ENCODE data around the gene ARL5B.
"Not testable (repeated sequence)": the region's sequence is repeated elsewhere in the genome, so short reads cannot be mapped to it uniquely, and the experiment has no call there.

ARL5B gene

GRCh38 chr10:18659125-18659818, at the start of gene ARL5B:
ARL5B (plus strand) TSS chr10:18659431; CDS start chr10:18659638, 207 bp downstream.
- peak; percentile 99 for DNase-seq

- DNase-seq = no peak
These were observed 48.7 kb upstream of the ARL5B start for GRCh38 chr10:18610517-18610916.

DNA sequence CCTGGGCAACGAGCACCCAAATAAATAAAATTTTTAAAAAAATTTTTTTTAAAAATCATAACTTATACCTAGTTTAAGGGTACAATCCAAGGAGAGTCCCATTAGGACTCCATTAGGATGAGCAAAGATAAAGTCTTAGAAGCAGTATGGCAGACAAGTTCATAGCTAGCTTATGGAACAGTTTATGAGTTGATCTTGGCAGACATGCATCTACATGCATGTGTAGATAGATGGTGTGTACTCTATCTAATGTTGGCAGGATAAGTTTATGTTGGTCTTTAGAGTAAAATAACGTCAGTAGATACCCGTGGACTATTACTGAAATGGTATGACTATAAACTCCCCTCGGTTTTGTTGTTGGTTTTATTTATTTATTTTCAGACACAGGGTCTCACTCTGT, 48.1 kb upstream of the ARL5B start:
- DNase-seq = no peak

DNA sequence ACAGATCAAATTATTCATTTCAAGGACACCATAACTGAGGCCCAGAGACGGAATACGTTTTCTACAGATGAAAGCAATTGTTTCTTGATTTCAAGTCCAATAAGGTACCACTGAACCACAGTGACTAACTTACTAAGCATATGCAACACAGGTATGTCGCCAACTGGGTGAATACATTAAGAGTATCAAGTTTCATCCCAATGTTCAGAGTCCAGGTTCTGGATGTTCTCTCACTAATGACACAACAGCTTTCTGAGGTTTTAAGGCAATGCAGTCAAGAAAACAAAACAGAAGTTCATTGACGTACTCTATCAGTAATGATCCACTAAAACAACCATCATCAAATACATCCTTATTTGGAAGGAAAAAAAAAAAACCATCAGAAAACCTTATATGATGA, 43.6 kb upstream of the ARL5B start:
- DNase-seq = no peak

DNA sequence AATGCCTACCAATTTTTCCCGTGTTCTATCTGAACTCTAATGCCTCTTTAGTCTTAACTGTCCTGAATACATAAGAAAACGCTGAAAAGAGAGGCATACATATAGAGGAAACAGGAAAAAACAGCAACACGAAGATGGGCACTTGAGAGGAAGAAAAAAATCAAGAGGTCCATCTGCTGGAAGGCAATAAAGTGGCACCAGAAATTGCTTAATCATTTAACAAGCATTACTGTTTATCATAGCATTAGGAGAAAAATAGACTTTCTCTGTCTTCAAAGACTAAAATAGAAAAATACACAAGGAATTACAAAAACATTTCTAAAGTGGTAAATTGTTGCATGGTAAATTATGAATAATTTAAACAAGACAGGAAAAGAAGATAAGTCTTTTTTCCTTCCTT, 42.9 kb upstream of the ARL5B start:
- no peak for DNase-seq

GRCh38 chr10:18619016-18619415, 40.2 kb upstream of the ARL5B start:
- no peak for DNase-seq

GRCh38 chr10:18620856-18621255, 38.4 kb upstream of the ARL5B start:
- DNase-seq = no peak

- DNase-seq = not testable (repeated sequence)
These were observed 35.6 kb upstream of the ARL5B start for GRCh38 chr10:18623671-18624070.

DNA sequence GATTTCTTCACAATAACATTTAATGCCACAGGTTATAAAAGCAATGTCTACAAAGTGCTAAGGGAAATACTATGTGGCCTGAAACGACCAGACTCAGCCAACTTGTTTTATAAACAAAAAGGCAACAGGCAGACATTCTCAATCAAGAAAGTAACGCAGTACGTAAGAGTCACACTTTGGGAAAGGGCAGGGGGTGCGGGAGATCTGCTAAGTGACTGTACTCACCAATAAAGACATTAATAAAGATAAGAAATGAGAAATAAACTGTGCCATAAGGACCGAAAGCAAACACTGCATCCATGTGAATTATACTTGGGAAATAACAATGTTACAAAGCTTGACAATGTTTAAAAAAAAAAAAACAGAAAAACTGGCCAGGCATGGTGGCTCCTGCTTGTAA, 33.3 kb upstream of the ARL5B start:
- DNase-seq = no peak

- peak; percentile 75 for DNase-seq
These were observed 31.7 kb upstream of the ARL5B start for GRCh38 chr10:18627452-18628018.

DNA sequence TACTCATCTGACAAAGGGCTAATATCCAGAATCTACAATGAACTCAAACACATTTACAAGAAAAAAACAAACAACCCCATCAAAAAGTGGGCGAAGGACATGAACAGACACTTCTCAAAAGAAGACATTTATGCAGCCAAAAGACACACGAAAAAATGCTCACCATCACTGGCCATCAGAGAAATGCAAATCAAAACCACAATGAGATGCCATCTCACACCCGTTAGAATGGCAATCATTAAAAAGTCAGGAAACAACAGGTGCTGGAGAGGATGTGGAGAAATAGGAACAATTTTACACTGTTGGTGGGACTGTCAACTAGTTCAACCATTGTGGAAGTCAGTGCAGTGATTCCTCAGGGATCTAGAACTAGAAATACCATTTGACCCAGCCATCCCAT, 26.7 kb upstream of the ARL5B start:
- DNase-seq = not testable (repeated sequence)

- DNase-seq = no peak
These were observed 23.2 kb upstream of the ARL5B start for GRCh38 chr10:18635995-18636394.

- DNase-seq = not testable (repeated sequence)
These were observed 21.8 kb upstream of the ARL5B start for GRCh38 chr10:18637400-18637799.

DNA sequence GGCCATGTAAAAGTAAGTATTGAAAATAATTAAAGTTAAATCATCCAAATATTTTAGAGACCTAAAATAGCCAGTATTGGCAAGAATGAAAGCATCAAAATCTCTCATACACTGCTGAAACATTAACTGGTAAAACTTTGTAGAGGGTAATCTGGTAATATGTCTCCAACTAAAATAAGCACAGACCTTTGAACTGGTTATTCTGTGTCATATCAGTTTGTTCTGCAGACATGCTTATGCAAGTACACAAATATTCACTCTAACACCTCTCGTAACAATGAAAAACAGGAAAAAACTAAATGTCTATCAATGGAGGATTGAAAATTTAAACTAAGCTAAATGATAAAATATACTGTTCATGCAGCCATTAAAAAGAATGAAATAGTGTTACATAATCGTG, 19.5 kb upstream of the ARL5B start:
- DNase-seq = not testable (repeated sequence)

- DNase-seq = no peak
These were observed 12.1 kb upstream of the ARL5B start for GRCh38 chr10:18647151-18647550.

GRCh38 chr10:18647945-18648344, 11.3 kb upstream of the ARL5B start:
- DNase-seq = no peak

DNA sequence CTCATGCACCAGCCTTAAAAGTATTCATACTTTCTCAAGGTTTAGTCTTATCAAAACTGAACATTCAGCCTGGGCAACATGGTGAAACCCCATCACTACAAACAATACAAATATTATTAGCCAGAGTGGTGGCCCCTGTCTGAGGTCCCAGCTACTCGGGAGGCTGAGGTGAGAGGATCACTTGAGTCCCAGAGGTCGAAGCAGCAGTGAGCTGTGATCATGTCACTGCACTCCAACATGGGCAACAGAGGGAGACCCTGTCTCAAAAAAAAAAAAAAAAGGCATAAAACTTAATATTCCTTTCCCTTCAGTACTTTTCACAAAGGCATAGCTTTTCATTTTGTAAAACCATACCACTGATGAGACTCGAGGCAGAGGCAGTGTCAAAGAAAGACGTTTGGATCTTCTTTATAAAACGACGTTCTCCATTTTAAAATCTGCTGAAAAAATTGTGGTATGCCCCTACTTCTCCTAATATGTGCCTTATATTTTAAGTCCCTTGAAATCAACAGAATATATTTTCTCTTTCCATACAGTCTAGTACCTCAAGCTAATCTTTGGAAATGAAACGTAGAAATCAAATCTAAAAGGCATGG, 9.8 kb upstream of the ARL5B start:
- DNase-seq = no peak

- no peak for DNase-seq
These were observed 8.7 kb upstream of the ARL5B start for GRCh38 chr10:18650404-18650997.

GRCh38 chr10:18651324-18652007, 7.8 kb upstream of the ARL5B start, which contains the start of gene NSUN6:
NSUN6 (minus strand) TSS chr10:18651587; CDS start chr10:18651203, 384 bp downstream.
- DNase-seq = peak; percentile 95

- no peak for DNase-seq
These were observed 6.1 kb upstream of the ARL5B start for GRCh38 chr10:18653112-18653511.

DNA sequence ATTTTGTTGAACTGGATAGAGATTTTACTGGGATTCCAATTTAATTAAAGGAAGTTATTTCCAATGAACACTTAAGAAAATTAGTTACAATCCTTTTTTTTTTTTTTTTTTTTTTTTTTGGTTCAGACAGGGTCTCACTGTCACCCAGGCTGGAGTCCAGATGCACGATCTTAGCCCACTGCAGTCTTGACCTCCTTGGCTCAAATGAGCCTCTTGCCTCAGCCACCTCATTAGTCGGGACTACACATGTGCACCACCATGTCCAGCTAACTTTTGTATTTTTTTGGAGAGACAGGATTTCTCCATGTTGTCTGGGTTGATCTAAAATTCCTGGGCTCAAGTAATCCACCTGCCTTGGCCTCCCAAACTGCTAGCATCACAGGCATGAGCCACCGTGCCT, 2.5 kb upstream of the ARL5B start:
- no peak for DNase-seq

DNA sequence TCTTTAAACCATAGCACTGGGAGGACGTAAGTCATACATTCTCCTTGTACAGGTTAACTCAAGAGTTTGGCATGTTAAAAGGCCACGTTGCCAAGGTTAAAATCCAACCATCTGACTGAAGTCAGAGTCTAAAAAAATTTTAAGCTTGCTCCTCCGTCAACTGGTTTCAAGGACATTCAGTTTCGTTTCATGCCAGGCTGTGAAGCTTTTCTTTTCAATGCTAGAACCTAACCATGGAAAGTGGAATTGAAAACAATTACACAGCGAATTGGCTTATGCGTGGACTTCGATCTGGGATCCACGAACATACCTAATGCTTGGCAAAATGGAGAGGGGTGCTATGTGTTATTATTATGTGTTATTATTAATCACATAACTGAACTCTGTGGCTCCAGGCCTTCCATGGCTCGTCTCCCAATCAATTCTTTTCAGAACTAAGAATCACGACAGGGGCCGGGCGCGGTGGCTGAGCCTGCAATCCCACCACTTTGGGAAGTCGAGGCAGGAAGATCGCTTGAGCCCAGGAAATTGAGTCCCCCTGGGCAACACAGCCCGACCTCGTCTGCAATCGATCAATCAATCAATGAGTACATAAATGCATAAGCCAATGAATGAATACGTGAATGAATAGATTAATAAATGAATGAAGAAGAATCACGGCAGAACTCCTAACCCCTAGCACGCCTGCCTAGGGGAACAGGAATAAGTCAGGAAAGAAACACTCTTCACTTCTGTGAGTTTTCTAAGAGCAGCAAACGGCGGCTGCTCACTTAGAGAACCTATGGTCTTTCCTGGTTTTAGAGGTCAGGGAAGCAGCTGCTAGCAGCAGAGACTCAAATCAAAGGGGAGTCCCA, 733 bp upstream of the ARL5B start:
- DNase-seq = peak; percentile 25
